ENCODE data around the gene SUMO3.

Gene SUMO3

DNA sequence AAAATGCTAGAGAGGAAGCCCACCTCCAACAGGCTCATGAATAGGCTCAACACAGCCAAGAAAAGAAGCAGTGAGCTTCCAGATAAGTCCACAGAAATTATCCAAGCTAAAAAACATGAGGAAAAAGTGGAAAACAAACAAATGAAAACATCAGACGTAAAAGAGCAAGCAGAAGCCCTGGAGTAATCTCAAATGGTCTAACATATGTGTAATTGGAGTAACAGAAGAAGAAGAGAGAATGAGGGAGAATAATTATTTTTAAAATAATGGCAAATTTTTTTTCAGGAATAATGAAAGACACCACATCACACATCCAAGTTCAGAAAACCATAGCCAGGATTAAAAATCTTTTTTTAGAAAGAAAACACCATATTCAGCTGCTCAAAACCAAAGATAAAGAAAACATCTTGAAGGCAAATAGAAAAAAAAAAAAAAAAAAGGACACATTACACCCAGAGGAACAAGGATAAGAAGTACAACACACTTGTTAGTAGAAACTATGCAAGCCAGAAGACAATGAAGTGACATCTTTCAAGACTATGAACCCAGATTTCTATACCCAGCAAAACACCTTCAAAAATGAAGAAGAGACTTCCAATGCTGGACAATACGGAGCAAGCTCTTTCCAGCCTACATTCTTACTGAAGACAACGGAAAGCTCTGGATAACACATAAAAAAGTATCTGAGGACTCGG lies 10.6 kb upstream of the SUMO3 start:
- no peak for DNase-seq (ENCODE audit: low read depth)

DNA sequence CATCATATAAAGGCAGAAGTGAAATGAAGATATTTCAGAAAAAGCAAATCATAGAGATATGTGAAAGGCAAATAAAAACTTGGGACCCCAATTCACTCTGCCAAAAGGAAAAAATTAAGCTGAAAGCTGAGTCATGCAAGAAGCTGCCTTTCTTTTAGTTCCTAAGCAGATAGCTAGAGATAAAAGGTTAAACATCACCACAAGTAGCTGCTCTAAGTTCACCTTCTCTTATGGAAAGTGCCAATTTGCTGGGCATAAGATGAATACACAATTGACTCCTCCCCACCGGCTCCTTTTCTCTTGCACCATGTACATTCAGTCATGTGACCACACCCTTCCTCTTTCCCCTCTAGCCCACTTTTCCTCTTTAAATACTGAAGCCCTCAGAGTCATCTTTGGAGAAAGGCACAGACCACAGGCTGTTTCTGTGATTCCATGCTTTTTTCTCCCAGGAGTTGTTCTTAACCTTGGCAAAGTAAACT lies 5.4 kb upstream of the SUMO3 start:
- no peak for DNase-seq (ENCODE audit: low read depth)

DNA sequence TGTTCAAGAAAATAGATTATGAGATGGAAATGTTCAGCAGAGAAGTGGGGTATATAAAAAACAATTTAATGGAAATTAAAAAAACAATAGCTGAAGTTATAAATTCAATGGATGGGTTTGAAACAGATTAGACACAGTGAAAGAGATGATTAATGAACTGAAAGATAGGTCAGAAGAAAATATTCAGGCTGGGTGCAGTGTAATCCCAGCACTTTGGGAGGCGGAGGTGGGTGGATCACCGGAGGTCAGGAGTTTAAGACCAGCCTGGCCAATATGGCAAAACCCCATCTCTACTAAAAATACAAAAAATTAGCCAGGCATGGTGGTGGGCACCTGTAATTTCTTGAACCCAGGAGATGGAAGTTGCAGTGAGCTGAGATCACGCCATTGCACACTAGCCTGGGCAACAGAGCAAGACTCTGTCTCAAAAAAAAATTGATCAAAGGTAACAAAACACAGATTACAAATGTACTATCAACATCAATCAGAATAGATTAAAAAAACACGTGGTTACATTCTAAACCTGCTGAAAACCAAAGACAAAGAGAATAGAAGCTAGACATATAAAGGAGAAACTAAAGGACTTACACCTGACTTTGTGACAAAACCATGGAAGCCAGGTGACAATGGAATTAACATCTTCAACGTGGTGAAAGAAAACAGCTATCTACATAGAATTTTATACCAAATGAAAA lies 4.8 kb upstream of the SUMO3 start:
- DNase-seq (ENCODE audit: low read depth), result no peak

DNA sequence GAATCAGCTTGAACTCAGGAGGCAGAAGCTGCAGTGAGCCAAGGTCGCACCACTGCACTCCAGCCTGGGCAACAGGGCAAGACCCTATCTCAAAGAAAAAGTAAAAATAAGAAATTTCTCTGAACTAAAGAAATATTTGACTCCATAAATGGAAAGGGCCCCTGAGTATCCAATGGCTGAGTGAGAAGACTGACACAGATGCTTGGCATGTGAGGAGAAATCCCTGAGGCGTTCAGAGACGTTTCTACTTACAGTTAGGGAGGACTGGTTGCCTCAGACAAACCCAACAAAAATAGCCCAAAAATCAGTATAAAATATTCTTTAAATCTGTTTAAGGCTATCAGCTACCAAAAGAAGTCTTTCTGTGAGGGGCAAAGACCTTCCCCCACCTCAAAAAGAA lies 3.0 kb upstream of the SUMO3 start:
- no peak for DNase-seq (ENCODE audit: low read depth)

GRCh38 chr21:44819283-44820243 lies 1.7 kb upstream of the SUMO3 start:
- DNase-seq (ENCODE audit: low read depth), result no peak

DNA sequence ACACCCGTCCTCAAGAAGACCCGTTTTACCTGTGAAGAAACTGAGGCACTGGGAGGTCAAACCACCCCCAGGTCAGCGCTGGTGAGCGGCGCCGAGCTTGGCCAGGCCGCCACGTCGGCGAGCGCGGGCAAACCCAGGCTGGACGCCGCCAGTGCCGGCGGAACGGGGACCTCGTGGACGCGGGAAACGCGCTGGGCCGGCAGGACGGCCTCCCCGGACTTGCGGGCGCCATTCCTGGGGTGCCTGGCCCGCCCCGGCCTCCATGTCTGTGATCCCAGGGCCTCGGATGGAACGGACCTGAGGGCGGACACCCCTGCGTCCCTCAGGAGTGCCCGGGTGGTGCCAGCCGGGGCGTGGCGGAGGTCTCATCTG lies 764 bp upstream of the SUMO3 start:
- DNase-seq (ENCODE audit: low read depth), result no peak

GRCh38 chr21:44817506-44817880 lies 369 bp downstream of the SUMO3 start:
- peak; percentile 89 for DNase-seq (ENCODE audit: low read depth)

DNA sequence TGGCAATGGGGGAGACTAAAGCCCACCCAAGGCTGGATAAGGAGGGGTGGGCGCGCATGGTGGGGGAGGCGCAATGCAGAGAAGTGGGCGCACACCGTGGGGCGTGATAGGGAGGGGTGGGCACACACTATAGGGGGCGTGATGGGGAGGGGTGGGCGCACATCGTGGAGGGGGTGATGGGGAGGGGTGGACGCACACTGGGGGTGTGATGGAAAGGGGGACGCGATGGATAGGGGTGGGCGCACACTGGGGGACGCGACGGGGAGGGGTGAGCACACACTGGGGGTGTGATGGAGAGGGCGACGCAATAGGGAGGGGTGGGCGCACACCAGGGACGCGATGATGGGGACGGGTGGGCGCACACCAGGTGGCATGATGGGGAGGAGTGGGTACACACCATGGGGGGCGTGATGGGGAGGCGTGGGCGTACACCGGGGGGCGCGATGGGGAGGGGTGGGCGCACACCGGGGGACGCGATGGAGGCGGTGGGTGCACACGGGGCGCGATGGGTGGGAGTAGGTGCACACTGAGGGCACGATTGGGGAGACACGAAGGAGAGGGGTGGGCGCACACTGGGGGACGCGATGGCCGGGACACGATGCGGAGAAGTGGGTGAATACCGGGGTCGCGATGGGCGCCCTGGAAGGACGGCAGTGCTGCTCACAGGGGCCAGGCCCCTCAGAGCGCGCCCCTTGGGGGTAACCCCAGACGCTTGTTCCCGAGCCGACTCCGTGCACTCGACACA lies 929 bp downstream of the SUMO3 start:
- no peak for DNase-seq (ENCODE audit: low read depth)

DNA sequence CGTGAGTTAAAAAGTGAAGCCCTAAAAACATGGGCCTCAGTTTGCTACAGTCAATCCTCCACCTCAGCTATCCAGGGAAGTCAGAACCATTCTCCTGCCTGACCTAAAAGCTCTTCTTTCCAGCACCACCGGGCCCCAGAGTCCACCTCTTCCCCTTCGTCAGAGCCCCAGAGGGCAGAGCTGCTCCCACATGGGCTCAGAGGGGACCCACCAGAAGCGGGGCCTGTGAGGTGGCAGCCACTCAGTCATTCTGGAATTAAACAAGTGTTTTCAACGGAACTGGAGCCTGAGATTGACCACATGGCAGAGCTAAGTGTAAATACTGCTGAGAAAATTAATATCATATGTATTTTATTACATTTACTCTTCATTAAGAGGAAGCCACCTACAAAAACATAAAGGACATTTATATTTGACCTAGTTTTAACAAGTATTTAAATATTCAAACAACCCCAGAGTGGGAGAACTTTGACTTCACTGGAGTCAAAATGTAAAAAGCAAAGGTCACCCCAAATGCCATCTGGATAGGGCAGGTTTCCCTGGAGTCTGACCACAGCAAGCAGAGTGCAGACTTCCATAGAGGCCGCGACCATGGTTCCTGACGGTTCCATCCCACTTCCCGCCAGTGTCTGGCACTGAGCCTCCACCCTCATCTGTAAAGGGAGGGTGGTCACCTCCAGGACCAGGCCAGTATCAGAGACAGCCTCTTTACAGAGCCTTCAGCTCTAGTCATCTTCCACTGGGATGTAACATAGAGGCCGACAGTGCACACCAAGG lies 1.8 kb downstream of the SUMO3 start:
- no peak for DNase-seq (ENCODE audit: low read depth)

DNA sequence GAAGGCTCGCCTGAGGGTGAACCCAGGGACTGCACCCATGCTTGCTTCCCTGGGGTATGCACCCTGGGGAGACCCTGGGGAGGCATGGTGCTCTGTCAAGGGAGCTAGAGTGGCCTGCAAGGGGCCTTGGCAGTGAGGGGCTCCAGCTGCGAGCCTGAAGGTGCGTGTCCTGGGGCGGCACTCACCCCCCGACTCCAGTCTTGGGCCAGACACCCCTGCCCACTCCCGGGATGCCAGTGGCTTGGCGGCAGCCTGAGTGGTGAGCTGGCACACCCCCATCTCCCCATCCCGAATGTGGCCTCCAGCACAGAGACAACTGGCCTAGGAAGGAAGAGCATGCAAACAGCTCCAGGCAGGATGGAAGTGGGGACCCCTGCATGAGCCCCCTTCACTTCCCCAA lies 2.6 kb downstream of the SUMO3 start:
- no peak for DNase-seq (ENCODE audit: low read depth)

- DNase-seq (ENCODE audit: low read depth), result no peak
Measured at GRCh38 chr21:44814498-44815023, 3.3 kb downstream of the SUMO3 start.

DNA sequence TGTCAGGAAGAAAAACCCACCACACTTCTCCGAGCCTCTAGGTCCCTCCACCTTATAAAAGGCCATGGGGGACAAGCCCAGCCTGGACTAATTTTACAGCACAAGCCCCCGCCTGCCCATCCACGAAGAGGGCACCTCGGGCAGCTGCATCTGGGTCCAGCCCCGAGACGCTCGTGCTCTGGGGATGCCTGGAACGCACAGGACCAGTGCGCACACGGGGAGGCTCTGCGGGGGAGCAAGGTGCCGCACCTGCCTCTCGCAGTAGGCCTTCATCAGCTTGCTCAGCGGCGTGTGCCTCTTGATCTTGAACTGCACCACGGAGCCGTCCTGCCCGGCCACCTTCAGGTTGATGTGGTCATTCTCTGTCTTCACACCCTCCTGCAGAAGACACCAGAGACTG lies 4.1 kb downstream of the SUMO3 start:
- no peak for DNase-seq (ENCODE audit: low read depth)

DNA sequence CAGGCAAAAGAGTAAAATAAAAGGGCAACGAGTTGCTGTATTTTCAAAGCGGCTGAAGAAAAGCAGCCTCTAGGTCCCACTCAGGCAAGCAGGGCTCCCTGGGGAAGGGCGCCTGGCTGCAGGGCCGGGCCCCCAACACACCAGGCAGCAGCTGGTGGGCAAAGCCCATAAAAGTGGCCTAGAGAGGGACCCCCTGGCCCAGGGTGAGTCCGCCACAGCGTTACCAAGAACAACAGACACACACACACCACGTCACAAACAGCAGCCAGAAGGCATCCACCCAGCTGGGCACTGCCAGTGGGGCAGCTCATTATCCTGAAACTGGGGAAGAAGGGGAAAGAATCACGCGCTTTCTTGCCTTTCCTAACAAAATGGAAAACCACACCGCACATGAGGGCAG lies 4.7 kb downstream of the SUMO3 start:
- DNase-seq (ENCODE audit: low read depth), result no peak

DNA sequence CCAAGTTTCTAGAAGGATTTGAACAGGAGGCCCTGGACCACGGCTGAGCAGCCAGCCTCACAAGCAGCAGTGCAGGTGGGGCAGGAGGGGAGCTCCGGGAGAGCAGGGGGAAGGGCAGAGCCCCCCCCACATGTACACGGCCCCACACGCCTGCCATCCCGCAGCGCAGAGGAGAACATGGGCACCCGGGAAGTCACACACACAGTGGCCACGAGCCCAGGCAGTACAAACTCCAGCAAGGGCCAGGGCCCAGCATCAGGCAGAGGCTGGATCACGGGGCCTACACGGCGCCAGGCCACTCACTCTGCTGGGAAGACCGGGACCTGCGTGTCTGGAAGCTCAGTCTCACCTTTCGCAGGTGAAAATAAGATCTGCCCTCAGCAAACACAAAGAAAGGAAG lies 5.2 kb downstream of the SUMO3 start:
- no peak for DNase-seq (ENCODE audit: low read depth)

GRCh38 chr21:44810779-44811178 lies 7.1 kb downstream of the SUMO3 start:
- no peak for DNase-seq (ENCODE audit: low read depth)

GRCh38 chr21:44805859-44806258 lies 12.0 kb downstream of the SUMO3 start:
- DNase-seq (ENCODE audit: low read depth), result no peak

DNA sequence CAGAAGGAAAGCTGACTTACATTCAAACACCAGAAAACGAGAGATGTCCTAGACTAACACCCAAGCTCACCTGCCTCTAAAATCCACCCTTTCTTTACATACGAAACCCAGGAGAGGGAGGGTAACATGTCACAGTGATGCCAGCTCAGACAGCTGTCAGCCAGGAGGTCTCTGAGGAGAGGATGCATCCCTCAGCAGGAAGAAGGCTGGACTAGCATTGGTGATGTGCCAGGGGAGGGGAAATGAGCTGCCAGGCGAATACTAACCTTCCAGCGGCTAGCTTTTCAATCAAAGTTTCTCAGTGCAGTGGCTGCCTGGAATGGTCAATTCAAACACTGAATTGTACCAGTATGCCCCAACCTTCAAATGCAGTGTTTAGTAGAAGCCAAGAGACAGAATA lies 12.6 kb downstream of the SUMO3 start:
- DNase-seq (ENCODE audit: low read depth), result no peak

DNA sequence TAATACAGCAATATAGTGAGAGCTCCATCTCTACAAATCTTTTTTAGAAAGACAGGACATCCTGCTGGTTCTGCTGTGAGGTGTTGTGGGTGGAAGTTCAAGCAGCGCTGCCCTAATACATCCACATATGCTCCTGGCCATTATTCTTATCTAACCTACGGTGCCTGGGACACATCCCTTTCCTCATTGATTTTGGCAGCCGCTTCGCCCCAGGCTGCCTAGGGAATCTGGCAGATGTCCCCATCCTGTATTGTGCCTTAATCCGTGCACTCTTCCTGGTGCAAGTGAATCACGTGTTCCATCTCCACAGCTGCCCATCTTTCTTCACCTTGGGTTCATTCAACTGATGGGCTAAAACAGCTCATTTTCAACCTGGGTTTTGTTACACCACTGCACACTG lies 13.1 kb downstream of the SUMO3 start:
- no peak for DNase-seq (ENCODE audit: low read depth)

DNA sequence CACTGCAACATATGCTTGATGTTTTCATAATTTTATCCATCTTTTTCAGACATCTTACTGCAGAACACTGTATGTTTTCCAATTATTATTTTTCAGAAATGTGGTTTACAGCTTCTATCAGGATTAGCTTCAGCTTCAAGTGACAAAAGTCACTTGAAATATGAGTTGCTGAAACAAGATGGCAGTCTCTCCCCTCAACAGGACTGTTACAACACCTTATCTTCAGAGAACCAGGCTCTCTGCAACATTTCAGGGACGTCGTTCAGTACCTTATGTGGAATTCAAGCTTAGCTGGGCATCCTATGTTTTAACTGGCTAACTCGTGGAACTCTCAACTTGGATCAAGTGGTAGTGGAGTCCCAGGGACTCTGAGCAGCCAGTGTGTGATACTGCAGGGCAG lies 14.2 kb downstream of the SUMO3 start:
- DNase-seq (ENCODE audit: low read depth), result no peak

GRCh38 chr21:44802396-44803153 lies 15.3 kb downstream of the SUMO3 start:
- no peak for DNase-seq (ENCODE audit: low read depth)
